K562 treated with DMSO at 1 percent for 12 hours (cell line): Measurements from ENCODE around the gene TMBIM6. TPM values are rescaled to one million over a fixed set of nuclear protein-coding genes. Genes with fewer than 3 reads are reported as not detected.

Experiments
- total RNA-seq: library from RNA; unstranded; fragments of 300-600 nt; gene quantifications from 2 replicates; pipeline ENCODE4 v1.2.3, GENCODE V29; 2022; ENCODE audit not compliant: insufficient read depth

TMBIM6 gene
- 258 and 528 TPM in 2 replicates for total RNA-seq

GRCh38 chr12:49740930-49741881 lies at the start of gene TMBIM6:
Gene TMBIM6, plus strand, starts transcription at chr12:49741557. Its CDS starts 10,937 bp downstream, at chr12:49752494.

GRCh38 chr12:49707128-49707811 lies 34.1 kb upstream of the TMBIM6 start, which contains the start of gene FMNL3:
Gene FMNL3, minus strand, starts transcription at chr12:49707405. Its CDS starts 225 bp downstream, at chr12:49707180.

Other genes with a start within 250 kb of the TMBIM6 start
- not detected in 2 replicates for gene KCNH3, start 202.5 kb upstream of the TMBIM6 start, total RNA-seq
- 59.4 and 61.2 TPM in 2 replicates for gene MCRS1, start 173.4 kb upstream of the TMBIM6 start, total RNA-seq
- 0.91 TPM in 1 of 2 replicates, not detected in the other for gene FAM186B, start 135.9 kb upstream of the TMBIM6 start, total RNA-seq
- 1.7 and 11.6 TPM in 2 replicates for gene PRPF40B, start 118.0 kb upstream of the TMBIM6 start, total RNA-seq
- gene FMNL3, start 34.2 kb upstream of the TMBIM6 start, total RNA-seq: 3.5 and 13.4 TPM in 2 replicates
- gene NCKAP5L, start 86.9 kb downstream of the TMBIM6 start, total RNA-seq: 9.3 and 16.7 TPM in 2 replicates
- 4.6 and 11.6 TPM in 2 replicates for gene BCDIN3D, start 101.5 kb downstream of the TMBIM6 start, total RNA-seq
- not detected in 2 replicates for gene FAIM2, start 162.3 kb downstream of the TMBIM6 start, total RNA-seq
- not detected in 2 replicates for gene AQP2, start 209.2 kb downstream of the TMBIM6 start, total RNA-seq
- not detected in 2 replicates for gene AQP5, start 220.3 kb downstream of the TMBIM6 start, total RNA-seq
- gene AQP6, start 231.4 kb downstream of the TMBIM6 start, total RNA-seq: not detected in 2 replicates